MCF 10A (cell line): ENCODE results near the gene RGS3. TPM values are rescaled to one million over a fixed set of nuclear protein-coding genes. Genes with fewer than 3 reads are reported as not detected.
A peak's percentile ranks its signal among the peaks of the same experiment; 100 is the strongest.

Experiments used
- BruUV-seq: library from RNA; stranded (reverse); fragments of 400-500 nt; replicated peaks from 2 replicates; lab custom pipeline; 2021; lab: Mats Ljungman, UMichigan
- CTCF ChIA-PET: fragments of 300-600 bp; sonication (Branson Sonifier 250); formaldehyde crosslinking; extraction: SDS; loops from one replicate; lab custom pipeline; 2021; ENCODE audit warnings: antibody characterized with exemption, inconsistent platforms; lab: Yijun Ruan, JAX
- POLR2A ChIA-PET: fragments of 300-600, 350-650 bp; sonication (Branson Sonifier 250); formaldehyde crosslinking; extraction: SDS; loops from one replicate; lab custom pipeline; 2020; ENCODE audit warnings: antibody characterized with exemption, inconsistent platforms; lab: Yijun Ruan, JAX
- DNase-seq: peaks from one replicate; pipeline ENCODE4 v3.0.0-alpha.2; 2018; ENCODE audit not compliant: unreplicated experiment
- H3K27ac Mint-ChIP-seq: one replicate; pipeline ENCODE4 v1.8.0; 2022; ENCODE audit warnings: mild to moderate bottlenecking, low read depth, mixed read lengths; ENCODE audit not compliant: unreplicated experiment
- H3K27me3 Mint-ChIP-seq: one replicate; pipeline ENCODE4 v1.8.0; 2022; ENCODE audit warnings: mixed read lengths; ENCODE audit not compliant: insufficient read depth, unreplicated experiment
- H3K36me3 Mint-ChIP-seq: one replicate; pipeline ENCODE4 v1.8.0; 2022; ENCODE audit warnings: mild to moderate bottlenecking, moderate library complexity, mixed read lengths; ENCODE audit not compliant: insufficient read depth, unreplicated experiment
- H3K4me1 Mint-ChIP-seq: one replicate; pipeline ENCODE4 v1.8.0; 2022; ENCODE audit warnings: mixed read lengths; ENCODE audit not compliant: insufficient read depth, unreplicated experiment
- H3K4me3 Mint-ChIP-seq: one replicate; pipeline ENCODE4 v1.8.0; 2022; ENCODE audit warnings: mild to moderate bottlenecking, moderate library complexity, mixed read lengths; ENCODE audit not compliant: unreplicated experiment
- H3K9me3 Mint-ChIP-seq: one replicate; pipeline ENCODE4 v1.8.0; 2022; ENCODE audit warnings: mixed read lengths; ENCODE audit not compliant: unreplicated experiment
- CTCF ChIP-seq: fragments of 200-600 bp; IDR thresholded peaks from one replicate; pipeline ENCODE4 v1.8.0; 2022; ENCODE audit warnings: antibody characterized with exemption, mild to moderate bottlenecking; ENCODE audit not compliant: unreplicated experiment
- intact Hi-C: fragments of 100-400 bp; cut with micrococcal nuclease; formaldehyde crosslinking; loops from 2 replicates; pipeline ENCODE4 v1.14.1; 2022
- total RNA-seq: library from RNA; stranded (reverse); gene quantifications from 2 replicates; pipeline ENCODE4 v1.2.3, GENCODE V29; 2022

The RGS3 gene
- total RNA-seq, 1 experiment from 2014 or later = 32.1 TPM

GRCh38 chr9:113590991-113591898 lies 127.7 kb downstream of the RGS3 start:
- Mint-ChIP-seq H3K4me1 (no peaks in the 10 kb centered on the region), H3K27ac (no peak overlapping the region), H3K4me3 (no peak overlapping the region), H3K9me3 (no peaks in the 10 kb centered on the region), H3K36me3 (peaks cover 5% of the 10 kb centered on the region), H3K27me3 (no peaks in the 10 kb centered on the region)
- TF ChIP-seq CTCF = peak; percentile 84
- DNase-seq = peak; percentile 72
- no TSS peak for BruUV-seq
- ChIA-PET CTCF (interaction anchor here (0.6 to 18.7 kb wide), 26 partner anchors 10 to 435 kb away, joined by 3 to 341 read pairs (median 3); partner anchors contain the start of gene WDR31), POLR2A (interaction anchor here (0.6 to 1.4 kb wide), 5 partner anchors 12 to 67 kb away, joined by 3 to 8 read pairs (median 6); no protein-coding TSS in a partner anchor)
- intact Hi-C loops = loop anchor here (1.0 to 10.0 kb wide), 4 partner anchors 26 to 286 kb away; partner anchors contain the start of gene RNF183

GRCh38 chr9:113591899-113592625 lies 128.5 kb downstream of the RGS3 start:
- Mint-ChIP-seq H3K27ac (no peak overlapping the region), H3K9me3 (no peaks in the 10 kb centered on the region), H3K36me3 (peaks cover 5% of the 10 kb centered on the region), H3K27me3 (no peaks in the 10 kb centered on the region), H3K4me3 (no peak overlapping the region), H3K4me1 (no peaks in the 10 kb centered on the region)
- ChIA-PET CTCF (interaction anchor here (0.6 to 18.7 kb wide), 25 partner anchors 9 to 436 kb away, joined by 3 to 341 read pairs (median 4); partner anchors contain the start of gene WDR31), POLR2A (interaction anchor here (0.6 to 1.4 kb wide), 5 partner anchors 13 to 66 kb away, joined by 3 to 8 read pairs (median 6); no protein-coding TSS in a partner anchor)
- intact Hi-C loops = loop anchor here (1.0 to 10.0 kb wide), 4 partner anchors 27 to 287 kb away; partner anchors contain the start of gene RNF183
- TF ChIP-seq CTCF = no peak
- no peak for DNase-seq
- TSS peak; percentile 3 for BruUV-seq

- Mint-ChIP-seq H3K9me3 (no peaks in the 10 kb centered on the region), H3K4me3 (no peak overlapping the region), H3K4me1 (no peaks in the 10 kb centered on the region), H3K27ac (no peak overlapping the region), H3K27me3 (no peaks in the 10 kb centered on the region), H3K36me3 (peaks cover 11% of the 10 kb centered on the region)
- DNase-seq = no peak
- ChIA-PET CTCF (interaction anchor here (0.6 to 18.7 kb wide), 10 partner anchors 9 to 687 kb away, joined by 3 to 341 read pairs (median 4); no protein-coding TSS in a partner anchor), POLR2A (interaction anchor here (0.7 kb wide), 1 partner anchor 62 kb away, joined by 4 read pairs; no protein-coding TSS in a partner anchor)
- no peak for TF ChIP-seq CTCF
- intact Hi-C loops = loop anchor here (10.0 kb wide), 1 partner anchor 288 kb away; the partner anchor contains the start of gene RNF183
- BruUV-seq = no TSS peak
Observed at GRCh38 chr9:113592876-113593575, 129.5 kb downstream of the RGS3 start.
